Measurements from ENCODE around the gene LRBA. TPM values are rescaled to one million over a fixed set of nuclear protein-coding genes. Genes with fewer than 3 reads are reported as not detected.

The LRBA gene
- total RNA-seq, 1 experiment from 2014 or later = 55.3 TPM

GRCh38 chr4:150321113-150321512 lies 694.0 kb downstream of the LRBA start:
- H3K14ac ChIP-seq (ENCODE audit: insufficient read depth, low read length) = no peak overlapping the region
- no peak overlapping the region for H2AK5ac ChIP-seq (ENCODE audit: insufficient read length, low read length)
- no peaks in the 10 kb centered on the region for H3K9me3 ChIP-seq (ENCODE audit: control insufficient read depth, low read depth, low read length)
- H3K27ac ChIP-seq (ENCODE audit: insufficient read length, low read depth, low read length) = no peak overlapping the region
- H3K4ac ChIP-seq (ENCODE audit: low read depth, low read length) = no peak overlapping the region
- Mint-ChIP-seq H3K9me3 (no peaks in the 10 kb centered on the region), H3K36me3 (ENCODE audit: insufficient read depth in 1 of 3, low read depth in 3 of 3) (peaks cover 0 to 8% (median 0%) of the 10 kb centered on the region in 3 experiments; a peak in 4 of 7 replicates), H3K4me3 (no peak overlapping the region), H3K27ac (peak overlapping the region in 1 of 3 experiments; percentile 0; a peak in 1 of 7 replicates), H3K27me3 (ENCODE audit: low read depth) (no peaks in the 10 kb centered on the region), H3K4me1 (peaks cover 4 to 16% of the 10 kb centered on the region in 2 experiments)
- H3K4me2 ChIP-seq (ENCODE audit: insufficient read depth, insufficient read length, low read length) = no peak overlapping the region
- no peak overlapping the region for H3K56ac ChIP-seq (ENCODE audit: insufficient read length, low read depth, low read length)
- TF ChIP-seq CTCF (conservative IDR thresholded peaks at IDR 0.05) = no peak
- no peaks in the 10 kb centered on the region for H3K79me1 ChIP-seq (ENCODE audit: insufficient read depth, low read depth, low read length, poor library complexity, severe bottlenecking)
- no peak overlapping the region for H2BK120ac ChIP-seq (ENCODE audit: low read depth, low read length, poor library complexity, severe bottlenecking)
- H3K18ac ChIP-seq (ENCODE audit: insufficient read length, low read depth, low read length) = no peak overlapping the region
- H2BK15ac ChIP-seq (ENCODE audit: low read depth, low read length) = no peak overlapping the region
- H4K91ac ChIP-seq (ENCODE audit: insufficient read length, low read depth, low read length) = no peak overlapping the region
- no peak overlapping the region for H2AFZ ChIP-seq (ENCODE audit: low read length)
- H3K9ac ChIP-seq (ENCODE audit: extremely low read depth, insufficient read length, low read length) = no peak overlapping the region
- H4K8ac ChIP-seq (replicated peaks; ENCODE audit: insufficient read length, low read depth, low read length) = no peak overlapping the region
- H3T11ph ChIP-seq (ENCODE audit: low read length) = no peak overlapping the region
- H3K23me2 ChIP-seq (ENCODE audit: insufficient read length, low read depth, low read length, poor library complexity, severe bottlenecking) = no peaks in the 10 kb centered on the region
- H2BK20ac ChIP-seq (ENCODE audit: low read depth, low read length, poor library complexity, severe bottlenecking) = no peak overlapping the region
- H3K4me1 ChIP-seq (ENCODE audit: insufficient read depth, low read length) = peaks cover 5% of the 10 kb centered on the region; the same call in 1 of the 2 replicates
- no peak overlapping the region for H2BK12ac ChIP-seq (ENCODE audit: insufficient read length, low read depth, low read length)
- no peak overlapping the region for H4K5ac ChIP-seq (ENCODE audit: insufficient read length, low read depth, low read length)
- H4K20me1 ChIP-seq (ENCODE audit: control insufficient read depth, insufficient read depth, insufficient read length) = no peaks in the 10 kb centered on the region
- no peak for DNase-seq
- H3K23ac ChIP-seq (ENCODE audit: insufficient read length, low read depth, low read length) = no peak overlapping the region
- H3K27me3 ChIP-seq (ENCODE audit: insufficient read depth, low read length) = no peaks in the 10 kb centered on the region
- H2BK5ac ChIP-seq (ENCODE audit: insufficient read length, low read length) = no peak overlapping the region
- no peaks in the 10 kb centered on the region for H3K79me2 ChIP-seq (ENCODE audit: insufficient read depth, low read length)
- no CpG with 5 or more reads among the region's 3 CpGs for WGBS (ENCODE audit: extremely low coverage, insufficient read length, low lambda C conversion rate)
